ENCODE measurements around the gene BORCS6. TPM values are rescaled to one million over a fixed set of nuclear protein-coding genes. Genes with fewer than 3 reads are reported as not detected.
A peak's percentile ranks its signal among the peaks of the same experiment; 100 is the strongest.

BORCS6 gene
- total and polyA plus RNA-seq, 9 of the 15 experiments (the other 6 are each of a cell fraction or from before 2014, with no cell fraction given), result 0.01 to 7.4 (median 2.3) TPM

DNA sequence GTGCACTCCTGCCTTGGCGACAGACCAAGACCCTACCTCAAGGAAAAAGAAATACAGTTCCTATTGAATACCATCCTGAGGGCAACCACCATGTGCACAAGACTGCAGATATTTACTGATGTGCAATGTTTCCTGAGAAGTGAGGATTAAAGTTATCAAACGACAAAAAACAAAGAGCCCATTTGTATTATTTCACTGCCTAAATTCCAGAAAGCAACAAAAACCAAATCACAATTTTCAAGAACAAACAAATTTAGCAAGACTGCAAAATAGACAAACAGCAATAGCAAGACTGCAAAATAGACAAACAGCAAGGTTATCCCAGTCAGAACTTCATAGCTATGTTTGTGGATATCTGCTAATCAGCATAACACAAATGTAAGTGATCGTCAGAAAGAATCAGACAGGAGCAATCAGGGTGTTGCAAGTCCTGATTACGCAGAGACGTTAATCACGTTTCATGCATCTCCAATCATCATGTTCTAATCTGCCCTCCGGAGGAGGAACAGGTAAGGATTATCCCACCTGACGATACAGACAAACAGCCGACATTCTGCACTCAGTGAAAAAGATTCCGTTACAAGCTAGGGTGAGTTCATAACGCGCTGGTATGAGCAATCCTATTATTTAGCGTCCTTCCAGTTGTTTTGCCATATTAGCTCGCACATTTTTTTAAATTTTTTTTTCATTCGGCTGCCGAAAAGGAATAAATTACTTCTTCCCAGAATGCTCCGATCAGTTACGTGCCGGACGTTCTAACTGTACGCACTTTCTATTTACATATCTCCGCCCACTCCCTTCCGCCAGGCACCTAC lies 16.7 kb downstream of the BORCS6 start (continued):
- TF ChIP-seq, protein P1, sequence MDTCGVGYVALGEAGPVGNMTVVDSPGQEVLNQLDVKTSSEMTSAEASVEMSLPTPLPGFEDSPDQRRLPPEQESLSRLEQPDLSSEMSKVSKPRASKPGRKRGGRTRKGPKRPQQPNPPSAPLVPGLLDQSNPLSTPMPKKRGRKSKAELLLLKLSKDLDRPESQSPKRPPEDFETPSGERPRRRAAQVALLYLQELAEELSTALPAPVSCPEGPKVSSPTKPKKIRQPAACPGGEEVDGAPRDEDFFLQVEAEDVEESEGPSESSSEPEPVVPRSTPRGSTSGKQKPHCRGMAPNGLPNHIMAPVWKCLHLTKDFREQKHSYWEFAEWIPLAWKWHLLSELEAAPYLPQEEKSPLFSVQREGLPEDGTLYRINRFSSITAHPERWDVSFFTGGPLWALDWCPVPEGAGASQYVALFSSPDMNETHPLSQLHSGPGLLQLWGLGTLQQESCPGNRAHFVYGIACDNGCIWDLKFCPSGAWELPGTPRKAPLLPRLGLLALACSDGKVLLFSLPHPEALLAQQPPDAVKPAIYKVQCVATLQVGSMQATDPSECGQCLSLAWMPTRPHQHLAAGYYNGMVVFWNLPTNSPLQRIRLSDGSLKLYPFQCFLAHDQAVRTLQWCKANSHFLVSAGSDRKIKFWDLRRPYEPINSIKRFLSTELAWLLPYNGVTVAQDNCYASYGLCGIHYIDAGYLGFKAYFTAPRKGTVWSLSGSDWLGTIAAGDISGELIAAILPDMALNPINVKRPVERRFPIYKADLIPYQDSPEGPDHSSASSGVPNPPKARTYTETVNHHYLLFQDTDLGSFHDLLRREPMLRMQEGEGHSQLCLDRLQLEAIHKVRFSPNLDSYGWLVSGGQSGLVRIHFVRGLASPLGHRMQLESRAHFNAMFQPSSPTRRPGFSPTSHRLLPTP (IDR thresholded peaks at IDR 0.05; ENCODE audit: borderline replicate concordance, extremely low read depth, insufficient read length), result no peak
- no peak for TF ChIP-seq SMAD2 (IDR thresholded peaks at IDR 0.05; ENCODE audit: low read depth, low read length)
- TF ChIP-seq BRF1 (IDR thresholded peaks at IDR 0.05; ENCODE audit: borderline replicate concordance, extremely low read depth, insufficient read length), result no peak
- TF ChIP-seq ERF (CRISPR knock-in tag; IDR thresholded peaks at IDR 0.05), result peak; percentile 96
- TF ChIP-seq TBL1XR1 (IDR thresholded peaks at IDR 0.05; ENCODE audit: low read length in 2 of 2), result peak; percentile 79 to 89
- peak; percentile 64 for TF ChIP-seq ETV1 (tag; conservative IDR thresholded peaks at IDR 0.05; ENCODE audit: low read depth)
- TF ChIP-seq, protein P2, sequence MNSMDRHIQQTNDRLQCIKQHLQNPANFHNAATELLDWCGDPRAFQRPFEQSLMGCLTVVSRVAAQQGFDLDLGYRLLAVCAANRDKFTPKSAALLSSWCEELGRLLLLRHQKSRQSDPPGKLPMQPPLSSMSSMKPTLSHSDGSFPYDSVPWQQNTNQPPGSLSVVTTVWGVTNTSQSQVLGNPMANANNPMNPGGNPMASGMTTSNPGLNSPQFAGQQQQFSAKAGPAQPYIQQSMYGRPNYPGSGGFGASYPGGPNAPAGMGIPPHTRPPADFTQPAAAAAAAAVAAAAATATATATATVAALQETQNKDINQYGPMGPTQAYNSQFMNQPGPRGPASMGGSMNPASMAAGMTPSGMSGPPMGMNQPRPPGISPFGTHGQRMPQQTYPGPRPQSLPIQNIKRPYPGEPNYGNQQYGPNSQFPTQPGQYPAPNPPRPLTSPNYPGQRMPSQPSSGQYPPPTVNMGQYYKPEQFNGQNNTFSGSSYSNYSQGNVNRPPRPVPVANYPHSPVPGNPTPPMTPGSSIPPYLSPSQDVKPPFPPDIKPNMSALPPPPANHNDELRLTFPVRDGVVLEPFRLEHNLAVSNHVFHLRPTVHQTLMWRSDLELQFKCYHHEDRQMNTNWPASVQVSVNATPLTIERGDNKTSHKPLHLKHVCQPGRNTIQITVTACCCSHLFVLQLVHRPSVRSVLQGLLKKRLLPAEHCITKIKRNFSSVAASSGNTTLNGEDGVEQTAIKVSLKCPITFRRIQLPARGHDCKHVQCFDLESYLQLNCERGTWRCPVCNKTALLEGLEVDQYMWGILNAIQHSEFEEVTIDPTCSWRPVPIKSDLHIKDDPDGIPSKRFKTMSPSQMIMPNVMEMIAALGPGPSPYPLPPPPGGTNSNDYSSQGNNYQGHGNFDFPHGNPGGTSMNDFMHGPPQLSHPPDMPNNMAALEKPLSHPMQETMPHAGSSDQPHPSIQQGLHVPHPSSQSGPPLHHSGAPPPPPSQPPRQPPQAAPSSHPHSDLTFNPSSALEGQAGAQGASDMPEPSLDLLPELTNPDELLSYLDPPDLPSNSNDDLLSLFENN (IDR thresholded peaks at IDR 0.05; ENCODE audit: low read depth in 2 of 2, low read length in 2 of 2), result peak in 1 of 2 experiments; percentile 100; a peak in 2 of 4 replicates
- TF ChIP-seq, protein P3, sequence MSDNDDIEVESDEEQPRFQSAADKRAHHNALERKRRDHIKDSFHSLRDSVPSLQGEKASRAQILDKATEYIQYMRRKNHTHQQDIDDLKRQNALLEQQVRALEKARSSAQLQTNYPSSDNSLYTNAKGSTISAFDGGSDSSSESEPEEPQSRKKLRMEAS (CRISPR knock-in tag; IDR thresholded peaks at IDR 0.05), result no peak
- peak; percentile 100 for TF ChIP-seq RUNX1 (IDR thresholded peaks at IDR 0.05; ENCODE audit: low read depth)
- TF ChIP-seq FOXK1 (CRISPR knock-in tag; IDR thresholded peaks at IDR 0.05; ENCODE audit: borderline replicate concordance), result peak; percentile 58; the same call in 1 of the 2 replicates
- TF ChIP-seq SMAD3 (CRISPR knock-in tag; conservative IDR thresholded peaks at IDR 0.05), result peak; percentile 96
- peak; percentile 78; the same call in 1 of the 2 replicates for TF ChIP-seq ZNF431 (CRISPR knock-in tag; IDR thresholded peaks at IDR 0.05)
- peak; percentile 94 for TF ChIP-seq ZNF780A (CRISPR knock-in tag; IDR thresholded peaks at IDR 0.05)
- TF ChIP-seq HDAC6 (IDR thresholded peaks at IDR 0.05; ENCODE audit: low read depth, low read length), result peak; percentile 96; the same call in 1 of the 2 replicates
- TF ChIP-seq SMARCC2 (IDR thresholded peaks at IDR 0.05; ENCODE audit: low read depth), result no peak; the same call in 1 of the 2 replicates
- TF ChIP-seq, protein P4, sequence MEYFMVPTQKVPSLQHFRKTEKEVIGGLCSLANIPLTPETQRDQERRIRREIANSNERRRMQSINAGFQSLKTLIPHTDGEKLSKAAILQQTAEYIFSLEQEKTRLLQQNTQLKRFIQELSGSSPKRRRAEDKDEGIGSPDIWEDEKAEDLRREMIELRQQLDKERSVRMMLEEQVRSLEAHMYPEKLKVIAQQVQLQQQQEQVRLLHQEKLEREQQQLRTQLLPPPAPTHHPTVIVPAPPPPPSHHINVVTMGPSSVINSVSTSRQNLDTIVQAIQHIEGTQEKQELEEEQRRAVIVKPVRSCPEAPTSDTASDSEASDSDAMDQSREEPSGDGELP (CRISPR knock-in tag; IDR thresholded peaks at IDR 0.05; ENCODE audit: borderline replicate concordance), result no peak; the same call in 1 of the 2 replicates
- peak; percentile 75 for TF ChIP-seq MEIS2 (IDR thresholded peaks at IDR 0.05; ENCODE audit: partially characterized antibody)
- peak; percentile 48; the same call in 1 of the 2 replicates for TF ChIP-seq ZFP1 (CRISPR knock-in tag; IDR thresholded peaks at IDR 0.05)
- TF ChIP-seq ZNF175 (CRISPR knock-in tag; IDR thresholded peaks at IDR 0.05; ENCODE audit: low read depth), result 0 out of 2 replicates have a peak, but pooled peaks have one; percentile 30
